H1 (cell line): ENCODE data around the gene KLHL21. TPM values are rescaled to one million over a fixed set of nuclear protein-coding genes. Genes with fewer than 3 reads are reported as not detected.

Source experiments
- CTCF ChIA-PET: fragments of 300-600 bp; sonication (Branson Sonifier 250); formaldehyde crosslinking; loops from one replicate; lab custom pipeline; 2021; ENCODE audit not compliant: partially characterized antibody; lab: Charles Lee
- POLR2A ChIA-PET: fragments of 300-600 bp; sonication (Branson Sonifier 250); formaldehyde crosslinking; loops from one replicate; lab custom pipeline; 2021; ENCODE audit warnings: inconsistent platforms; ENCODE audit not compliant: partially characterized antibody; lab: Charles Lee
- DNase-seq, 2 experiments: peaks; one replicate each; pipeline versions ENCODE4 v3.0.0 to v3.0.0-alpha.2; 2010 to 2022; ENCODE audit warnings: low spot score in 2 of 2, low read depth in 1 of 2, mixed read lengths in 1 of 2
- FAIRE-seq: peaks from 2 replicates; lab custom pipeline; 2011; peaks lifted over from hg19 to GRCh38; lab: Jason Lieb, UNC
- H2AFZ ChIP-seq: 2 replicates; pipeline ENCODE4 v1.8.1; 2012; ENCODE audit warnings: low read length, inconsistent platforms
- H2AK5ac ChIP-seq: 2 replicates; pipeline ENCODE4 v1.6.1; 2013; ENCODE audit warnings: low read depth, low read length
- H2BK120ac ChIP-seq: replicated peaks from 2 replicates; pipeline ENCODE3; 2013; ENCODE audit warnings: low read depth, low read length, inconsistent platforms
- H2BK12ac ChIP-seq: 2 replicates; pipeline ENCODE4 v1.6.1; 2013; ENCODE audit warnings: low read depth, low read length
- H2BK15ac ChIP-seq: 2 replicates; pipeline ENCODE4 v1.6.1; 2013; ENCODE audit warnings: low read length
- H2BK20ac ChIP-seq: 2 replicates; pipeline ENCODE4 v1.6.1; 2013; ENCODE audit warnings: low read length
- H2BK5ac ChIP-seq: 2 replicates; pipeline ENCODE4 v1.6.1; 2013; ENCODE audit warnings: low read depth, low read length
- H3K14ac ChIP-seq: 2 replicates; pipeline ENCODE4 v1.6.1; 2013; ENCODE audit warnings: inconsistent platforms; ENCODE audit not compliant: insufficient read length
- H3K18ac ChIP-seq: 2 replicates; pipeline ENCODE4 v1.6.1; 2013; ENCODE audit warnings: low read length; ENCODE audit errors: extremely low read depth
- H3K23ac ChIP-seq: 2 replicates; pipeline ENCODE4 v1.6.1; 2013; ENCODE audit warnings: inconsistent platforms; ENCODE audit not compliant: insufficient read length
- H3K23me2 ChIP-seq: 2 replicates; pipeline ENCODE4 v1.6.1; 2013; ENCODE audit warnings: low read depth, low read length
- H3K27ac ChIP-seq: 2 replicates; pipeline ENCODE4 v1.6.1; 2011; ENCODE audit warnings: low read depth, low read length, inconsistent platforms
- H3K27me3 ChIP-seq, 4 experiments: replicated peaks in 1 of 4; 1 replicate in 1 of 4; 2 replicates in 3 of 4; pipeline versions ENCODE4 v1.6.1 to v1.8.1; 2011 to 2013; ENCODE audit warnings: low read length in 3 of 4, mild to moderate bottlenecking in 3 of 4, inconsistent platforms in 2 of 4, mixed read lengths in 2 of 4, moderate library complexity in 1 of 4; ENCODE audit not compliant: control insufficient read depth in 3 of 4, insufficient read depth in 3 of 4; ENCODE audit errors: extremely low read depth in 1 of 4
- H3K36me3 ChIP-seq, 4 experiments: 2 replicates each; pipeline versions ENCODE4 v1.6.1 to v1.8.1; 2011 to 2013; ENCODE audit warnings: mild to moderate bottlenecking in 4 of 4, low read length in 3 of 4, moderate library complexity in 2 of 4, control low read depth in 1 of 4, inconsistent platforms in 1 of 4; ENCODE audit not compliant: insufficient read depth in 4 of 4, control insufficient read depth in 2 of 4
- H3K4ac ChIP-seq: replicated peaks from 2 replicates; pipeline ENCODE3; 2013; ENCODE audit warnings: low read length, low read depth, mixed read lengths, inconsistent platforms; ENCODE audit not compliant: insufficient read length
- H3K4me1 ChIP-seq, 4 experiments: replicated peaks in 1 of 4; 1 replicate in 1 of 4; 2 replicates in 3 of 4; pipeline versions ENCODE4 v1.6.1 to v1.8.1; 2011 to 2013; ENCODE audit warnings: low read length in 3 of 4, inconsistent platforms in 2 of 4, mixed read lengths in 1 of 4; ENCODE audit not compliant: insufficient read depth in 4 of 4, control insufficient read depth in 3 of 4
- H3K4me2 ChIP-seq, 2 experiments: 2 replicates each; pipeline versions ENCODE4 v1.6.1 to v1.8.1; 2011 to 2013; ENCODE audit warnings: low read depth in 2 of 2, low read length in 2 of 2, control low read depth in 1 of 2, inconsistent platforms in 1 of 2, mild to moderate bottlenecking in 1 of 2; ENCODE audit not compliant: insufficient read depth in 1 of 2
- H3K4me3 ChIP-seq, 4 experiments: fragments of 200-600, 300-600 bp in 1 of 4; sonication (generic), shearing (Covaris generic), sonication (Bioruptor Twin) in 1 of 4; 2 replicates each; pipeline versions ENCODE4 v1.5.1 to v1.8.1; 2011 to 2016; ENCODE audit warnings: low read length in 4 of 4, low read depth in 3 of 4, control low read depth in 2 of 4, inconsistent platforms in 2 of 4, mild to moderate bottlenecking in 2 of 4, mixed read lengths in 1 of 4, moderate library complexity in 1 of 4; ENCODE audit not compliant: insufficient read depth in 2 of 4; ENCODE audit errors: extremely low read depth in 1 of 4
- H3K56ac ChIP-seq: replicated peaks from 2 replicates; pipeline ENCODE3; 2013; ENCODE audit warnings: low read depth, mild to moderate bottlenecking, mixed read lengths, low read length, inconsistent platforms; ENCODE audit not compliant: insufficient read length
- H3K79me1 ChIP-seq: 2 replicates; pipeline ENCODE4 v1.6.1; 2013; ENCODE audit warnings: low read depth, low read length, control low read depth
- H3K79me2 ChIP-seq, 2 experiments: 2 replicates each; pipeline versions ENCODE4 v1.6.1 to v1.8.1; 2012 to 2013; ENCODE audit warnings: low read length in 2 of 2, mild to moderate bottlenecking in 2 of 2, inconsistent platforms in 1 of 2; ENCODE audit not compliant: insufficient read depth in 2 of 2, control insufficient read depth in 1 of 2
- H3K9ac ChIP-seq, 4 experiments: replicated peaks in 1 of 4; 1 replicate in 1 of 4; 2 replicates in 3 of 4; pipeline versions ENCODE4 v1.6.1 to v1.8.1; 2011 to 2013; ENCODE audit warnings: low read depth in 3 of 4, low read length in 3 of 4, control low read depth in 2 of 4, mild to moderate bottlenecking in 2 of 4, moderate library complexity in 2 of 4, inconsistent platforms in 1 of 4; ENCODE audit errors: extremely low read depth in 1 of 4
- H3K9me3 ChIP-seq, 2 experiments: 2 replicates each; pipeline versions ENCODE4 v1.6.1 to v1.8.1; 2012 to 2013; ENCODE audit warnings: mild to moderate bottlenecking in 2 of 2, moderate library complexity in 2 of 2, control low read depth in 1 of 2, inconsistent platforms in 1 of 2, low read depth in 1 of 2, low read length in 1 of 2, mixed read lengths in 1 of 2; ENCODE audit not compliant: insufficient read depth in 2 of 2
- H4K20me1 ChIP-seq, 2 experiments: replicated peaks in 1 of 2; 2 replicates each; pipeline versions ENCODE3 to v1.8.1; 2011 to 2013; ENCODE audit warnings: inconsistent platforms in 2 of 2, low read length in 2 of 2, mild to moderate bottlenecking in 1 of 2; ENCODE audit not compliant: insufficient read depth in 2 of 2, control insufficient read depth in 1 of 2
- H4K5ac ChIP-seq: 2 replicates; pipeline ENCODE4 v1.6.1; 2013; ENCODE audit warnings: low read length, low read depth, mixed read lengths, inconsistent platforms; ENCODE audit not compliant: insufficient read length
- H4K8ac ChIP-seq: 2 replicates; pipeline ENCODE4 v1.8.0; 2013; ENCODE audit warnings: mild to moderate bottlenecking, moderate library complexity, low read length, inconsistent platforms; ENCODE audit not compliant: insufficient read depth; ENCODE audit errors: extremely low read depth
- H4K91ac ChIP-seq: replicated peaks from 2 replicates; pipeline ENCODE3; 2013; ENCODE audit warnings: low read length, mixed read lengths, inconsistent platforms; ENCODE audit not compliant: insufficient read length
- CBX5 ChIP-seq: fragments of 300-800, 300-1000 bp; sonication (generic); IDR thresholded peaks from 2 replicates; pipeline ENCODE4 v1.7.1; 2016; ENCODE audit warnings: antibody characterized with exemption, low read length, low read depth
- POLR2A ChIP-seq, 2 experiments: IDR thresholded peaks; 1 replicate in 1 of 2; 2 replicates in 1 of 2; pipeline ENCODE4 v1.6.1; 2011; ENCODE audit warnings: low read depth in 2 of 2, low read length in 2 of 2, mild to moderate bottlenecking in 2 of 2; ENCODE audit errors: control extremely low read depth in 1 of 2
- POU5F1 ChIP-seq: IDR thresholded peaks from 2 replicates; pipeline ENCODE4 v1.6.1; 2011; ENCODE audit warnings: low read depth, mild to moderate bottlenecking, low read length, moderate library complexity
- TBP ChIP-seq: IDR thresholded peaks from 2 replicates; pipeline ENCODE4 v1.6.1; 2011; ENCODE audit warnings: low read depth, low read length, improper control_type of control experiment
- TEAD4 ChIP-seq: IDR thresholded peaks from 2 replicates; pipeline ENCODE4 v1.6.1; 2012; ENCODE audit warnings: low read depth, low read length, inconsistent platforms, mixed read lengths
- WGBS, 2 experiments: shearing (Covaris generic) in 1 of 2; methylation state at CpG; one replicate each; pipeline versions ENCODE4 v1.1.6 to v1.1.7; 2013 to 2015; ENCODE audit warnings: low lambda C conversion rate in 2 of 2, mixed read lengths in 2 of 2, inconsistent platforms in 1 of 2, low coverage in 1 of 2, missing lambda C conversion rate in 1 of 2; ENCODE audit not compliant: insufficient replicate concordance in 2 of 2, insufficient coverage in 1 of 2, insufficient read length in 1 of 2; ENCODE audit errors: extremely low coverage in 1 of 2, missing lambda C conversion rate in 1 of 2; 5-methylcytosine and 5-hydroxymethylcytosine counted together
- polyA plus RNA-seq, 7 experiments: library from polyadenylated mRNA; depleted of rRNA in 3 of 7; stranded (reverse) in 5 of 7; unstranded in 2 of 7; fragments of >200 nt in 5 of 7; fragments of 200-250 nt in 2 of 7; gene quantifications; 1 replicate in 5 of 7; 2 replicates in 1 of 7; 4 replicates in 1 of 7; pipeline versions ENCODE4 v1.2.1 to v1.2.3, GENCODE V29; 2011 to 2013; ENCODE audit warnings: missing spikeins in 2 of 7, mixed read lengths in 2 of 7
- total RNA-seq: library from RNA; stranded (reverse); fragmentation: NEBNext Ultra II Directional; extraction: Animal tissue kit (Norgen Biotek cat#: 25700); gene quantifications from 2 replicates; pipeline ENCODE4 v1.2.1, GENCODE V29; 2021

The KLHL21 gene
- total and polyA plus RNA-seq, 2 of the 8 experiments (the other 6 are each of a cell fraction or from before 2014, with no cell fraction given): 11.9 to 22.3 TPM

- H3K4me2 ChIP-seq: no peak overlapping the region
These were observed 14.4 kb downstream of the KLHL21 start for GRCh38 chr1:6588128-6588892.

More at GRCh38 chr1:6588128-6588892, 14.4 kb downstream of the KLHL21 start:
- no peak for FAIRE-seq
- no peaks in the 10 kb centered on the region for H3K4me1 ChIP-seq
- TF ChIP-seq TEAD4 (no peak), POLR2A (IDR thresholded peaks at IDR 0.05; ENCODE audit: control extremely low read depth in 1 of 2, low read depth in 2 of 2, low read length in 2 of 2) (no peak), TBP (no peak), POU5F1 (no peak), CBX5 (no peak)
- POLR2A ChIA-PET: interaction anchor here (0.9 to 17.4 kb wide), 4 partner anchors 10 to 42 kb away, joined by 3 to 196 read pairs (median 6); partner anchors contain the start of gene KLHL21
- no peak overlapping the region for H3K14ac ChIP-seq
- H3K9me3 ChIP-seq: no peaks in the 10 kb centered on the region
- peaks cover 0 to 32% (median 6%) of the 10 kb centered on the region in 4 experiments; a peak in 6 of 8 replicates for H3K36me3 ChIP-seq
- no peak overlapping the region for H2BK120ac ChIP-seq
- CTCF ChIA-PET: interaction anchor here (0.8 to 2.1 kb wide), 12 partner anchors 8 to 98 kb away, joined by 3 to 11 read pairs (median 4); partner anchors contain the start of gene KLHL21
- H3K27me3 ChIP-seq: no peaks in the 10 kb centered on the region
- H2BK12ac ChIP-seq: no peak overlapping the region
- no peak overlapping the region for H2AFZ ChIP-seq
- DNase-seq: no peak
- no peak overlapping the region for H2AK5ac ChIP-seq
- no peak overlapping the region for H4K91ac ChIP-seq
- H2BK20ac ChIP-seq: no peak overlapping the region
- H4K20me1 ChIP-seq: peaks cover 2 to 33% of the 10 kb centered on the region in 2 experiments
- 0 out of 2 replicates have a peak overlapping the region, but pooled peaks have one; percentile 49 for H2BK5ac ChIP-seq
- H2BK15ac ChIP-seq: no peak overlapping the region
- no peak overlapping the region for H3K9ac ChIP-seq
- H3K56ac ChIP-seq: no peak overlapping the region
- H3K4me3 ChIP-seq: no peak overlapping the region
- WGBS, 2 experiments: 86% methylated on average over 21 of the region's 25 CpGs; no CpG with 5 or more reads in 1 of the 2 experiments
- no peak overlapping the region for H4K8ac ChIP-seq
- H3K18ac ChIP-seq: no peak overlapping the region
- no peak overlapping the region for H3K27ac ChIP-seq
- no peak overlapping the region for H3K4ac ChIP-seq
- no peak overlapping the region for H4K5ac ChIP-seq
- H3K79me2 ChIP-seq: no peaks in the 10 kb centered on the region
- H3K23ac ChIP-seq: no peak overlapping the region
- H3K23me2 ChIP-seq: no peaks in the 10 kb centered on the region
- peaks cover 4% of the 10 kb centered on the region for H3K79me1 ChIP-seq
